Measurements from ENCODE around the gene XPA. TPM values are rescaled to one million over a fixed set of nuclear protein-coding genes. Genes with fewer than 3 reads are reported as not detected.
"Not testable (repeated sequence)": the region's sequence is repeated elsewhere in the genome, so short reads cannot be mapped to it uniquely, and the experiment has no call there.

XPA gene
- 10 to 100 TPM; 34.4 to 39.9 (median 38.9) TPM for polyA plus RNA-seq (ENCODE audit: insufficient read length in 4 of 4)

GRCh38 chr9:97696803-97697601, at the start of gene XPA:
TSS of gene XPA (minus strand) at chr9:97697340. CDS start at chr9:97697292, 48 bp downstream.
- peak; percentile 85 to 92 (median 88) for DNase-seq (ENCODE audit: low read depth in 4 of 4, low spot score in 3 of 4)

GRCh38 chr9:97744710-97745708, 47.9 kb upstream of the XPA start:
- DNase-seq (ENCODE audit: low read depth in 4 of 4, low spot score in 3 of 4) = no peak

- not testable (repeated sequence) for DNase-seq (ENCODE audit: low read depth in 4 of 4, low spot score in 3 of 4)
These were observed 46.9 kb upstream of the XPA start for GRCh38 chr9:97744025-97744424.

- DNase-seq (ENCODE audit: low read depth in 4 of 4, low spot score in 3 of 4) = no peak
These were observed 45.4 kb upstream of the XPA start for GRCh38 chr9:97742545-97742944.

GRCh38 chr9:97741947-97742346, 44.8 kb upstream of the XPA start:
- DNase-seq (ENCODE audit: low read depth in 4 of 4, low spot score in 3 of 4) = no peak

- peak in 3 of 4 donors; percentile 27 to 40 (median 29) for DNase-seq (ENCODE audit: low read depth in 4 of 4, low spot score in 3 of 4)
These were observed 44.0 kb upstream of the XPA start for GRCh38 chr9:97740848-97741821.

GRCh38 chr9:97737429-97737828, 40.3 kb upstream of the XPA start:
- no peak for DNase-seq (ENCODE audit: low read depth in 4 of 4, low spot score in 3 of 4)

GRCh38 chr9:97735070-97735600, 38.0 kb upstream of the XPA start:
- DNase-seq (ENCODE audit: low read depth in 4 of 4, low spot score in 3 of 4) = no peak

GRCh38 chr9:97726716-97727115, 29.6 kb upstream of the XPA start:
- DNase-seq (ENCODE audit: low read depth in 4 of 4, low spot score in 3 of 4) = no peak

- no peak for DNase-seq (ENCODE audit: low read depth in 4 of 4, low spot score in 3 of 4)
These were observed 26.7 kb upstream of the XPA start for GRCh38 chr9:97723819-97724218.

GRCh38 chr9:97722331-97722730, 25.2 kb upstream of the XPA start:
- DNase-seq (ENCODE audit: low read depth in 4 of 4, low spot score in 3 of 4) = no peak

- no peak for DNase-seq (ENCODE audit: low read depth in 4 of 4, low spot score in 3 of 4)
These were observed 24.3 kb upstream of the XPA start for GRCh38 chr9:97721396-97721795.

- DNase-seq (ENCODE audit: low read depth in 4 of 4, low spot score in 3 of 4) = no peak
These were observed 20.7 kb upstream of the XPA start for GRCh38 chr9:97717866-97718265.

GRCh38 chr9:97714435-97714834, 17.3 kb upstream of the XPA start:
- DNase-seq (ENCODE audit: low read depth in 4 of 4, low spot score in 3 of 4) = no peak

GRCh38 chr9:97711223-97711626, 14.1 kb upstream of the XPA start:
- DNase-seq (ENCODE audit: low read depth in 4 of 4, low spot score in 3 of 4) = no peak

- DNase-seq (ENCODE audit: low read depth in 4 of 4, low spot score in 3 of 4) = peak in 3 of 4 donors; percentile 39 to 49 (median 42)
These were observed 13.4 kb upstream of the XPA start for GRCh38 chr9:97710356-97711222.

- no peak for DNase-seq (ENCODE audit: low read depth in 4 of 4, low spot score in 3 of 4)
These were observed 9.1 kb upstream of the XPA start for GRCh38 chr9:97706246-97706645.

GRCh38 chr9:97705354-97705950, 8.3 kb upstream of the XPA start:
- no peak for DNase-seq (ENCODE audit: low read depth in 4 of 4, low spot score in 3 of 4)

Measured in left renal pelvis (tissue), 4 donors.